A549 (cell line): ENCODE measurements around the gene WHRN.

ENCODE experiments used
- BHLHE40 ChIP-seq: IDR thresholded peaks from 2 replicates; pipeline ENCODE4 v1.6.1; 2012; ENCODE audit warnings: low read depth, low read length, inconsistent platforms
- EHF ChIP-seq: fragments of 250-450 bp; sonication (Bioruptor Pico); IDR thresholded peaks from 2 replicates; pipeline ENCODE4 v1.5.0; 2020; ENCODE audit warnings: mild to moderate bottlenecking
- EP300 ChIP-seq, 2 experiments: fragments of >200 bp; sonication (Bioruptor Twin); formaldehyde crosslinking; IDR thresholded peaks; 2 replicates in 1 of 2; 3 replicates in 1 of 2; pipeline ENCODE4 v1.6.1; 2016 to 2017
- ESRRA ChIP-seq: fragments of 150-350 bp; IDR thresholded peaks from 2 replicates; pipeline ENCODE4 v1.6.1; 2014; ENCODE audit warnings: mild to moderate bottlenecking, low read length, borderline replicate concordance
- JUN ChIP-seq, 2 experiments: fragments of >200 bp; sonication (Bioruptor Twin); formaldehyde crosslinking; IDR thresholded peaks; 2 replicates in 1 of 2; 3 replicates in 1 of 2; pipeline ENCODE4 v1.6.1; 2016 to 2017
- MAZ ChIP-seq: fragments of 150-350 bp; IDR thresholded peaks from 2 replicates; pipeline ENCODE4 v1.6.1; 2014; ENCODE audit warnings: antibody characterized with exemption, low read depth, low read length, borderline replicate concordance
- POLR2A ChIP-seq: IDR thresholded peaks from 2 replicates; pipeline ENCODE4 v1.6.1; 2012; ENCODE audit warnings: mild to moderate bottlenecking, low read length
- POLR2AphosphoS2 ChIP-seq: conservative IDR thresholded peaks from 2 replicates; pipeline ENCODE4 v1.6.1; 2012; ENCODE audit warnings: low read length, improper control_type of control experiment, inconsistent platforms
- RCOR1 ChIP-seq: fragments of 150-350 bp; IDR thresholded peaks from 2 replicates; pipeline ENCODE4 v1.6.1; 2014; ENCODE audit warnings: antibody characterized with exemption, low read length, low read depth
- SREBF2 ChIP-seq: fragments of 450-650 bp; IDR thresholded peaks from 2 replicates; pipeline ENCODE4 v1.6.1; 2014; ENCODE audit warnings: mild to moderate bottlenecking, moderate library complexity
- TF ChIP-seq, protein P1 (sequence below): IDR thresholded peaks from 2 replicates; pipeline ENCODE4 v1.6.1; 2012
- TF ChIP-seq, protein P2 (sequence below): fragments of >200 bp; sonication (Bioruptor Twin); formaldehyde crosslinking; IDR thresholded peaks from 3 replicates; pipeline ENCODE4 v1.5.1; 2016
- TF ChIP-seq, protein P3 (sequence below): fragments of 200-600 bp; sonication (generic); IDR thresholded peaks from 2 replicates; pipeline ENCODE4 v1.6.1; 2016; ENCODE audit warnings: antibody characterized with exemption, mild to moderate bottlenecking, moderate library complexity

DNA sequence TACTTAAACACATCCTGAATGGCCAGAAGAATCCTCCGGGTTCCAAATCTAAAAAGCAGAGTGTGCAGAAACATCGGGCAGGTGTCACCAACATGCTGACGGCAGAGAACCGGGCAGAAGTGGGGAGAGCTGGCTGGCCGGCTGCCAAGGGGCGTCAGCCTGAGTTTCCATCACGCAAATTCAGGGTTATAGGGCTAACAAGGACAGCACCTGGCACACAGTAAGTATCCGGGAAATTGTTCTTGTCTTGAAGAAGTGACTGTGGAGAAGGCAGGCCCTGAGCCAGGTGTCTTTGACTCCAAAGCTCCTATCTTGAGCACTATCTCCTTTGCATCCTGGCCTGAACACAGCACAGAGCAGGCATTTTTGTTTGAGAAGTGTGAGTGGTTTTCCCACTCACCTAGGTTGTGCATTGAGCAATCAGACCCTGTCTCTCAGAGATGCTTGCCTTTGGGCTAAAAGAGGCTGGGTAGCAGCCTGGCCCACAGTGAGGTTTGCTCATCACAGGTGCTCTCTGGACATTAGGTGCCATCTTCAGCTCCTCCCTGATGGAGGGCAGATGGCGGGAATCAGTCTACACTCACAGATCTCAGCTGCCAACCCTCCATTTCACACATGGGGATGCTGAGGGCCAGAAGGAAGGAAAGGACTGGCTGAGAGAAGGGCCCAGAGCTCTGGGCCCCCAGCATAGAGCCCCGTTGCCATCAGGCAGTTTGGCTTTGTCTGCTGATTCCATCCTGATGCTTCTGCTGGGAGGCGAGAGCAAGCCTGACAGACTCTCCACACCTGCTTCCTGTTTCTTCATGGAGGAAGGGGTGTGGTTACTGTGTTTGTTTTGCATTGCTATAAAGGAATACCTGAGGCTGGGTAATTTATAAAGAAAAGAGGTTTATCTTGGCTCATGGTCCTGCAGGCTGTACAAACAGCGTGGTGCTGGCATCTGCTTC lies 52.8 kb downstream of the WHRN start:
- TF ChIP-seq ESRRA (no peak), EP300 (IDR thresholded peaks at IDR 0.05) (no peak), BHLHE40 (no peak), EHF (CRISPR knock-in tag) (no peak), SREBF2 (no peak), POLR2A (no peak), POLR2AphosphoS2 (no peak), JUN (IDR thresholded peaks at IDR 0.05) (no peak), RCOR1 (no peak), MAZ (no peak)
- TF ChIP-seq, protein P1, sequence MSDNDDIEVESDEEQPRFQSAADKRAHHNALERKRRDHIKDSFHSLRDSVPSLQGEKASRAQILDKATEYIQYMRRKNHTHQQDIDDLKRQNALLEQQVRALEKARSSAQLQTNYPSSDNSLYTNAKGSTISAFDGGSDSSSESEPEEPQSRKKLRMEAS: no peak
- TF ChIP-seq, protein P2, sequence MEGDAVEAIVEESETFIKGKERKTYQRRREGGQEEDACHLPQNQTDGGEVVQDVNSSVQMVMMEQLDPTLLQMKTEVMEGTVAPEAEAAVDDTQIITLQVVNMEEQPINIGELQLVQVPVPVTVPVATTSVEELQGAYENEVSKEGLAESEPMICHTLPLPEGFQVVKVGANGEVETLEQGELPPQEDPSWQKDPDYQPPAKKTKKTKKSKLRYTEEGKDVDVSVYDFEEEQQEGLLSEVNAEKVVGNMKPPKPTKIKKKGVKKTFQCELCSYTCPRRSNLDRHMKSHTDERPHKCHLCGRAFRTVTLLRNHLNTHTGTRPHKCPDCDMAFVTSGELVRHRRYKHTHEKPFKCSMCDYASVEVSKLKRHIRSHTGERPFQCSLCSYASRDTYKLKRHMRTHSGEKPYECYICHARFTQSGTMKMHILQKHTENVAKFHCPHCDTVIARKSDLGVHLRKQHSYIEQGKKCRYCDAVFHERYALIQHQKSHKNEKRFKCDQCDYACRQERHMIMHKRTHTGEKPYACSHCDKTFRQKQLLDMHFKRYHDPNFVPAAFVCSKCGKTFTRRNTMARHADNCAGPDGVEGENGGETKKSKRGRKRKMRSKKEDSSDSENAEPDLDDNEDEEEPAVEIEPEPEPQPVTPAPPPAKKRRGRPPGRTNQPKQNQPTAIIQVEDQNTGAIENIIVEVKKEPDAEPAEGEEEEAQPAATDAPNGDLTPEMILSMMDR: no peak
- TF ChIP-seq, protein P3, sequence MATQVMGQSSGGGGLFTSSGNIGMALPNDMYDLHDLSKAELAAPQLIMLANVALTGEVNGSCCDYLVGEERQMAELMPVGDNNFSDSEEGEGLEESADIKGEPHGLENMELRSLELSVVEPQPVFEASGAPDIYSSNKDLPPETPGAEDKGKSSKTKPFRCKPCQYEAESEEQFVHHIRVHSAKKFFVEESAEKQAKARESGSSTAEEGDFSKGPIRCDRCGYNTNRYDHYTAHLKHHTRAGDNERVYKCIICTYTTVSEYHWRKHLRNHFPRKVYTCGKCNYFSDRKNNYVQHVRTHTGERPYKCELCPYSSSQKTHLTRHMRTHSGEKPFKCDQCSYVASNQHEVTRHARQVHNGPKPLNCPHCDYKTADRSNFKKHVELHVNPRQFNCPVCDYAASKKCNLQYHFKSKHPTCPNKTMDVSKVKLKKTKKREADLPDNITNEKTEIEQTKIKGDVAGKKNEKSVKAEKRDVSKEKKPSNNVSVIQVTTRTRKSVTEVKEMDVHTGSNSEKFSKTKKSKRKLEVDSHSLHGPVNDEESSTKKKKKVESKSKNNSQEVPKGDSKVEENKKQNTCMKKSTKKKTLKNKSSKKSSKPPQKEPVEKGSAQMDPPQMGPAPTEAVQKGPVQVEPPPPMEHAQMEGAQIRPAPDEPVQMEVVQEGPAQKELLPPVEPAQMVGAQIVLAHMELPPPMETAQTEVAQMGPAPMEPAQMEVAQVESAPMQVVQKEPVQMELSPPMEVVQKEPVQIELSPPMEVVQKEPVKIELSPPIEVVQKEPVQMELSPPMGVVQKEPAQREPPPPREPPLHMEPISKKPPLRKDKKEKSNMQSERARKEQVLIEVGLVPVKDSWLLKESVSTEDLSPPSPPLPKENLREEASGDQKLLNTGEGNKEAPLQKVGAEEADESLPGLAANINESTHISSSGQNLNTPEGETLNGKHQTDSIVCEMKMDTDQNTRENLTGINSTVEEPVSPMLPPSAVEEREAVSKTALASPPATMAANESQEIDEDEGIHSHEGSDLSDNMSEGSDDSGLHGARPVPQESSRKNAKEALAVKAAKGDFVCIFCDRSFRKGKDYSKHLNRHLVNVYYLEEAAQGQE: no peak
